ENCODE measurements around the gene FTHL17.

DNA sequence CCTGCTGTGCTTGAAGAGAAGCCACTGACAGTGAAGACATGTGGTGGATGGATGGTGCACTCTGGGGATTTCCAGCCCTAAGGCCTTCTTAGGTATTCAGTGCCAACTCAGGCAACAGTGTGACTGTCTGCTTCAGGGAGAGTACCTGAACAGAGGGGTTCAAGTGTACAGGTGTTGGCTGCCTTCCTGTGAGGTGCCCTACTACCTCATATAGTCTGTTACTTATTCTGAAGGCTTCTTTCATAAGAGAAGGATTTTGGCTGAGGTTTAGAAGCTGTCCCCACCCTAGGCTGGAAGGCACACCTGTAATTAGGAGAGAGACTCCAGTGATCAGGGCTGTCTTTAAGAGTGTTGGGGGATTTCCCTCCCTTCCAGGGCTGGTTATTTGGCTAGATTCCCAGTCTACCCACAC is 1.8 kb downstream of the FTHL17 start:
- TF ChIP-seq ZNF274 (IDR thresholded peaks at IDR 0.05; ENCODE audit: low read depth, low read length) (no peak), YY1 (IDR thresholded peaks at IDR 0.05; ENCODE audit: insufficient read depth, insufficient read length) (no peak), SUZ12 (IDR thresholded peaks at IDR 0.05; ENCODE audit: extremely low read depth, insufficient read depth, insufficient read length) (no peak)

Measured in NT2/D1 (cell line).